Keratinocyte (primary cell): ENCODE measurements around the gene DMD. TPM values are rescaled to one million over a fixed set of nuclear protein-coding genes. Genes with fewer than 3 reads are reported as not detected.

ENCODE experiments used
- DNase-seq: peaks from one replicate; pipeline ENCODE4 v3.0.0-alpha.2; 2011; ENCODE audit warnings: low read depth, missing footprints, low spot score
- FAIRE-seq: peaks from 2 replicates; lab custom pipeline; 2011; peaks lifted over from hg19 to GRCh38; lab: Jason Lieb, UNC
- H2AFZ ChIP-seq: 2 replicates; pipeline ENCODE4 v1.6.0; 2012; ENCODE audit warnings: low read length, control low read depth, inconsistent platforms; ENCODE audit not compliant: control insufficient read depth
- H3K27ac ChIP-seq: 2 replicates; pipeline ENCODE4 v1.5.1; 2011; ENCODE audit warnings: low read length; ENCODE audit not compliant: control insufficient read depth, insufficient read depth
- H3K27me3 ChIP-seq: 3 replicates; pipeline ENCODE4 v1.6.0; 2011; ENCODE audit warnings: low read length; ENCODE audit not compliant: control insufficient read depth, insufficient read depth; ENCODE audit errors: extremely low read depth
- H3K36me3 ChIP-seq, 2 experiments: 2 replicates in 1 of 2; 3 replicates in 1 of 2; pipeline ENCODE4 v1.5.1; 2011; ENCODE audit warnings: low read length in 2 of 2, mild to moderate bottlenecking in 1 of 2; ENCODE audit not compliant: control insufficient read depth in 2 of 2, insufficient read depth in 2 of 2; ENCODE audit errors: extremely low read depth in 1 of 2
- H3K4me1 ChIP-seq: 3 replicates; pipeline ENCODE4 v1.5.1; 2011; ENCODE audit warnings: low read length; ENCODE audit not compliant: control insufficient read depth, insufficient read depth; ENCODE audit errors: extremely low read depth
- H3K4me2 ChIP-seq: 3 replicates; pipeline ENCODE4 v1.6.0; 2011; ENCODE audit warnings: low read depth, low read length; ENCODE audit not compliant: control insufficient read depth, insufficient read depth; ENCODE audit errors: extremely low read depth
- H3K4me3 ChIP-seq, 3 experiments: fragments of 200-600 bp in 1 of 3; sonication (generic) in 1 of 3; 2 replicates in 2 of 3; 3 replicates in 1 of 3; pipeline ENCODE4 v1.5.1; 2011 to 2016; ENCODE audit warnings: low read length in 3 of 3, mild to moderate bottlenecking in 3 of 3, control low read depth in 2 of 3, inconsistent platforms in 1 of 3, low read depth in 1 of 3, mixed read lengths in 1 of 3, mixed run types in 1 of 3, moderate library complexity in 1 of 3; ENCODE audit not compliant: control insufficient read depth in 2 of 3, insufficient read depth in 2 of 3; ENCODE audit errors: extremely low read depth in 1 of 3
- H3K79me2 ChIP-seq: 2 replicates; pipeline ENCODE4 v1.6.0; 2012; ENCODE audit warnings: low read length; ENCODE audit not compliant: control insufficient read depth, insufficient read depth
- H3K9ac ChIP-seq: 3 replicates; pipeline ENCODE4 v1.6.0; 2011; ENCODE audit warnings: low read length; ENCODE audit not compliant: control insufficient read depth, insufficient read depth; ENCODE audit errors: extremely low read depth
- H3K9me1 ChIP-seq: 3 replicates; pipeline ENCODE4 v1.6.0; 2011; ENCODE audit warnings: low read length; ENCODE audit not compliant: control insufficient read depth, insufficient read depth; ENCODE audit errors: extremely low read depth
- H3K9me3 ChIP-seq: 2 replicates; pipeline ENCODE4 v1.5.1; 2012; ENCODE audit warnings: low read depth, low read length; ENCODE audit not compliant: control insufficient read depth
- H4K20me1 ChIP-seq: 3 replicates; pipeline ENCODE4 v1.6.0; 2011; ENCODE audit warnings: low read length; ENCODE audit not compliant: control insufficient read depth, insufficient read depth; ENCODE audit errors: extremely low read depth
- CTCF ChIP-seq, 3 experiments: IDR thresholded peaks in 1 of 3; conservative IDR thresholded peaks in 1 of 3; optimal IDR thresholded peaks in 1 of 3; 2 replicates in 2 of 3; 3 replicates in 1 of 3; pipeline versions ENCODE3 to v1.5.1; 2011; ENCODE audit warnings: low read length in 3 of 3, mild to moderate bottlenecking in 3 of 3, moderate library complexity in 2 of 3, control low read depth in 1 of 3, inconsistent platforms in 1 of 3; ENCODE audit not compliant: insufficient read depth in 2 of 3; ENCODE audit errors: extremely low read depth in 1 of 3
- EZH2 ChIP-seq: IDR thresholded peaks from one replicate; pipeline ENCODE4 v1.6.1; 2012; ENCODE audit warnings: inconsistent platforms, mild to moderate bottlenecking, low read length, moderate library complexity
- dilution Hi-C: fragments of 300-500 bp; cut with MboI; formaldehyde crosslinking; loops from one replicate; pipeline ENCODE4 v1.7.0; 2020; ENCODE audit warnings: low sequenced_read_pairs; ENCODE audit not compliant: extremely low pct_ligation_motif_present
- polyA plus RNA-seq, 5 experiments: library from polyadenylated mRNA; depleted of rRNA in 3 of 5; stranded (reverse) in 3 of 5; stranded (forward) in 1 of 5; unstranded in 1 of 5; fragments of >200 nt; gene quantifications; 1 replicate in 1 of 5; 2 replicates in 3 of 5; 3 replicates in 1 of 5; pipeline versions ENCODE4 v1.2.1 to v1.2.3, GENCODE V29; 2011 to 2012; ENCODE audit warnings: missing spikeins in 2 of 5, low read depth in 1 of 5, low replicate concordance in 1 of 5

The DMD gene
- polyA plus RNA-seq, 1 donor (not counting 4 experiments of a cell fraction or from before 2014, with no cell fraction given), result 8.9 TPM

GRCh38 chrX:32126997-32127396, 1084.4 kb downstream of the DMD start:
- no peak overlapping the region for H3K27ac ChIP-seq
- H3K9ac ChIP-seq, result no peak overlapping the region
- no peaks in the 10 kb centered on the region for H3K9me3 ChIP-seq
- FAIRE-seq (no peak), DNase-seq (no peak)
- dilution Hi-C loops, result no loop called here
- H3K27me3 ChIP-seq, result no peaks in the 10 kb centered on the region
- H3K9me1 ChIP-seq, result no peaks in the 10 kb centered on the region
- no peak overlapping the region for H3K4me2 ChIP-seq
- no peaks in the 10 kb centered on the region for H3K4me1 ChIP-seq
- no peak for TF ChIP-seq CTCF (optimal IDR thresholded peaks at IDR 0.05 in 1 of 3, IDR thresholded peaks at IDR 0.05 in 1 of 3, conservative IDR thresholded peaks at IDR 0.05 in 1 of 3; ENCODE audit: extremely low read depth in 1 of 3, insufficient read depth in 2 of 3, low read length in 3 of 3)
- TF ChIP-seq EZH2, result no peak
- no peaks in the 10 kb centered on the region for H3K79me2 ChIP-seq
- no peak overlapping the region for H3K4me3 ChIP-seq
- H4K20me1 ChIP-seq, result no peaks in the 10 kb centered on the region
- H3K36me3 ChIP-seq, result no peaks in the 10 kb centered on the region
- H2AFZ ChIP-seq, result no peak overlapping the region

GRCh38 chrX:32118832-32119231, 1092.5 kb downstream of the DMD start:
- Histone ChIP-seq H3K79me2 (no peaks in the 10 kb centered on the region), H3K9me3 (no peaks in the 10 kb centered on the region), H3K36me3 (no peaks in the 10 kb centered on the region), H3K9me1 (no peaks in the 10 kb centered on the region), H3K27ac (no peak overlapping the region), H2AFZ (no peak overlapping the region), H3K4me3 (no peak overlapping the region), H3K27me3 (no peaks in the 10 kb centered on the region), H4K20me1 (no peaks in the 10 kb centered on the region), H3K9ac (no peak overlapping the region), H3K4me1 (no peaks in the 10 kb centered on the region), H3K4me2 (no peak overlapping the region)
- no peak for FAIRE-seq
- no peak for TF ChIP-seq CTCF (optimal IDR thresholded peaks at IDR 0.05 in 1 of 3, IDR thresholded peaks at IDR 0.05 in 1 of 3, conservative IDR thresholded peaks at IDR 0.05 in 1 of 3; ENCODE audit: extremely low read depth in 1 of 3, insufficient read depth in 2 of 3, low read length in 3 of 3)
- no peak for TF ChIP-seq EZH2
- dilution Hi-C loops, result no loop called here
- DNase-seq, result no peak
